H9 (cell line): ENCODE data around the gene GRB10. TPM values are rescaled to one million over a fixed set of nuclear protein-coding genes. Genes with fewer than 3 reads are reported as not detected.

Experiments
- DNase-seq: peaks from one replicate; pipeline ENCODE4 v3.0.0-alpha.2; 2017
- H2AFZ ChIP-seq: one replicate; pipeline ENCODE4 v1.6.1; 2013; ENCODE audit warnings: mild to moderate bottlenecking, low read length, control low read depth, moderate library complexity
- H2AK5ac ChIP-seq: 2 replicates; pipeline ENCODE4 v1.6.1; 2013; ENCODE audit warnings: low read length, control low read depth, mixed read lengths; ENCODE audit not compliant: insufficient read length
- H2BK120ac ChIP-seq: one replicate; pipeline ENCODE4 v1.6.1; 2013; ENCODE audit warnings: low read depth, mild to moderate bottlenecking, low read length, control low read depth, inconsistent platforms; ENCODE audit not compliant: poor library complexity, severe bottlenecking
- H2BK12ac ChIP-seq: 2 replicates; pipeline ENCODE4 v1.6.1; 2013; ENCODE audit warnings: low read length, control low read depth, mixed read lengths, low read depth; ENCODE audit not compliant: insufficient read length
- H2BK15ac ChIP-seq: 2 replicates; pipeline ENCODE4 v1.6.1; 2013; ENCODE audit warnings: low read depth, low read length, control low read depth
- H2BK20ac ChIP-seq: one replicate; pipeline ENCODE4 v1.6.1; 2013; ENCODE audit warnings: low read depth, mild to moderate bottlenecking, low read length, control low read depth, inconsistent platforms; ENCODE audit not compliant: poor library complexity, severe bottlenecking
- H2BK5ac ChIP-seq: 2 replicates; pipeline ENCODE4 v1.6.1; 2013; ENCODE audit warnings: low read length, control low read depth, mixed read lengths; ENCODE audit not compliant: insufficient read length
- H3K14ac ChIP-seq: 2 replicates; pipeline ENCODE4 v1.6.1; 2013; ENCODE audit warnings: low read length, control low read depth; ENCODE audit not compliant: insufficient read depth
- H3K18ac ChIP-seq: 2 replicates; pipeline ENCODE4 v1.6.1; 2013; ENCODE audit warnings: low read depth, mild to moderate bottlenecking, mixed read lengths, low read length, control low read depth; ENCODE audit not compliant: insufficient read length
- H3K23ac ChIP-seq: 2 replicates; pipeline ENCODE4 v1.6.1; 2013; ENCODE audit warnings: low read length, control low read depth, mixed read lengths, low read depth; ENCODE audit not compliant: insufficient read length
- H3K23me2 ChIP-seq: 2 replicates; pipeline ENCODE4 v1.6.1; 2013; ENCODE audit warnings: low read depth, mild to moderate bottlenecking, mixed read lengths, low read length, control low read depth; ENCODE audit not compliant: insufficient read length, poor library complexity, severe bottlenecking
- H3K27ac ChIP-seq: 2 replicates; pipeline ENCODE4 v1.5.1; 2013; ENCODE audit warnings: low read length, control low read depth, mixed read lengths, low read depth; ENCODE audit not compliant: insufficient read length
- H3K27me3 ChIP-seq: 2 replicates; pipeline ENCODE4 v1.6.1; 2013; ENCODE audit warnings: low read length, control low read depth, inconsistent platforms; ENCODE audit not compliant: insufficient read depth
- H3K4ac ChIP-seq: 2 replicates; pipeline ENCODE4 v1.6.1; 2013; ENCODE audit warnings: low read depth, mild to moderate bottlenecking, control low read depth, inconsistent platforms, low read length, moderate library complexity
- H3K4me1 ChIP-seq: 2 replicates; pipeline ENCODE4 v1.6.1; 2013; ENCODE audit warnings: low read length, control low read depth, inconsistent platforms; ENCODE audit not compliant: insufficient read depth
- H3K4me2 ChIP-seq: 2 replicates; pipeline ENCODE4 v1.6.1; 2013; ENCODE audit warnings: low read length, control low read depth, mixed read lengths; ENCODE audit not compliant: insufficient read length, insufficient read depth
- H3K56ac ChIP-seq: 2 replicates; pipeline ENCODE4 v1.6.1; 2013; ENCODE audit warnings: low read depth, mild to moderate bottlenecking, mixed read lengths, low read length, control low read depth; ENCODE audit not compliant: insufficient read length
- H3K79me1 ChIP-seq: 2 replicates; pipeline ENCODE4 v1.6.1; 2013; ENCODE audit warnings: low read depth, mild to moderate bottlenecking, moderate library complexity, low read length, control low read depth, inconsistent platforms; ENCODE audit not compliant: insufficient read depth, poor library complexity, severe bottlenecking
- H3K79me2 ChIP-seq: 2 replicates; pipeline ENCODE4 v1.6.1; 2013; ENCODE audit warnings: low read length, control low read depth, inconsistent platforms; ENCODE audit not compliant: insufficient read depth
- H3K9ac ChIP-seq: 2 replicates; pipeline ENCODE4 v1.6.1; 2013; ENCODE audit warnings: low read length, control low read depth, mixed read lengths; ENCODE audit not compliant: insufficient read length; ENCODE audit errors: extremely low read depth
- H3K9me3 ChIP-seq: one replicate; pipeline ENCODE4 v1.6.1; 2013; ENCODE audit warnings: low read depth, low read length, inconsistent platforms; ENCODE audit not compliant: control insufficient read depth
- H3T11ph ChIP-seq: one replicate; pipeline ENCODE4 v1.6.1; 2013; ENCODE audit warnings: mild to moderate bottlenecking, low read length, control low read depth, inconsistent platforms
- H4K20me1 ChIP-seq: one replicate; pipeline ENCODE4 v1.6.1; 2013; ENCODE audit not compliant: control insufficient read depth, insufficient read length, insufficient read depth
- H4K5ac ChIP-seq: 2 replicates; pipeline ENCODE4 v1.6.1; 2013; ENCODE audit warnings: low read depth, mild to moderate bottlenecking, mixed read lengths, low read length, control low read depth; ENCODE audit not compliant: insufficient read length
- H4K8ac ChIP-seq: replicated peaks from 2 replicates; pipeline ENCODE4 v1.6.1; 2013; ENCODE audit warnings: low read length, control low read depth, mixed read lengths, low read depth; ENCODE audit not compliant: insufficient read length
- H4K91ac ChIP-seq: 2 replicates; pipeline ENCODE4 v1.6.1; 2013; ENCODE audit warnings: low read depth, mild to moderate bottlenecking, moderate library complexity, mixed read lengths, low read length, control low read depth; ENCODE audit not compliant: insufficient read length
- H3K27ac Mint-ChIP-seq, 3 experiments: 2 replicates in 2 of 3; 3 replicates in 1 of 3; pipeline ENCODE4 v1.8.0; 2020 to 2021; ENCODE audit warnings: mixed read lengths in 3 of 3, mild to moderate bottlenecking in 1 of 3, moderate library complexity in 1 of 3
- H3K27me3 Mint-ChIP-seq: 2 replicates; pipeline ENCODE4 v1.8.0; 2021; ENCODE audit warnings: low read depth, mild to moderate bottlenecking, moderate library complexity, mixed read lengths
- H3K36me3 Mint-ChIP-seq, 3 experiments: 2 replicates in 2 of 3; 3 replicates in 1 of 3; pipeline ENCODE4 v1.8.0; 2020 to 2021; ENCODE audit warnings: low read depth in 3 of 3, mixed read lengths in 3 of 3; ENCODE audit not compliant: insufficient read depth in 1 of 3
- H3K4me1 Mint-ChIP-seq, 2 experiments: 2 replicates each; pipeline ENCODE4 v1.8.0; 2020; ENCODE audit warnings: mixed read lengths in 2 of 2
- H3K4me3 Mint-ChIP-seq, 2 experiments: 2 replicates in 1 of 2; 3 replicates in 1 of 2; pipeline ENCODE4 v1.8.0; 2020 to 2021; ENCODE audit warnings: mild to moderate bottlenecking in 2 of 2, mixed read lengths in 2 of 2, moderate library complexity in 1 of 2
- H3K9me3 Mint-ChIP-seq, 2 experiments: 2 replicates in 1 of 2; 3 replicates in 1 of 2; pipeline ENCODE4 v1.8.0; 2020; ENCODE audit warnings: mild to moderate bottlenecking in 2 of 2, mixed read lengths in 2 of 2, moderate library complexity in 1 of 2
- WGBS: extraction: QIAGEN DNeasy Blood & Tissue Kit; methylation state at CpG from one replicate; pipeline ENCODE4 v1.1.7; 2013; ENCODE audit warnings: missing lambda C conversion rate, low lambda C conversion rate, mixed read lengths; ENCODE audit not compliant: insufficient read length; ENCODE audit errors: extremely low coverage; 5-methylcytosine and 5-hydroxymethylcytosine counted together
- total RNA-seq: library from RNA; stranded (reverse); gene quantifications from 2 replicates; pipeline ENCODE4 v1.2.1, GENCODE V29; 2021
- TF ChIP-seq, protein P1 (sequence below): fragments of 200-600 bp; sonication (generic); conservative IDR thresholded peaks from 3 replicates; pipeline ENCODE4 v1.8.0; 2021; ENCODE audit warnings: antibody characterized with exemption, mild to moderate bottlenecking

GRB10 gene
- total RNA-seq, 1 experiment from 2014 or later: 108 TPM

DNA sequence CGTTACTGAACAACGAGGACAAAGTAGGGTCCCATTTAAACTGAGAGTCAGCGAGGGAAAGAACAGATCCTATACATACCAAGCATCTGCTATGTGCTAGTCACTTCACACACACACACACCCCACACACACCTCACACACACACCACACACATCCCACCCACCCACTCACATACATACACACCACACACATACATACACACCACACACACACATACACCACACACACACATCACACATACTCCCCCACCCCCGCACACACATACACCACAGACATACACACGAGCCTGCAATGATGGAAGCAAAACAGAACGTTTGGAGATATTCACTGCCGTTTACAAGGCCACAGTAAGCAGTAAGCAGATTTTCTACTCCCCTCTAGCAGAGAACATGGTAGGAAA lies 607 bp upstream of the GRB10 start:
- Histone ChIP-seq H3K4me2 (peak overlapping the region; percentile 19), H3K27me3 (no peaks in the 10 kb centered on the region; the same call in 1 of the 2 replicates), H2AK5ac (no peak overlapping the region), H3K14ac (no peak overlapping the region), H3K79me2 (peaks cover 59% of the 10 kb centered on the region), H2BK15ac (no peak overlapping the region), H2AFZ (no peak overlapping the region), H3T11ph (no peak overlapping the region), H4K8ac (no peak overlapping the region), H4K5ac (no peak overlapping the region), H2BK5ac (no peak overlapping the region), H3K23me2 (peaks cover 4% of the 10 kb centered on the region), H2BK20ac (no peak overlapping the region), H3K4ac (no peak overlapping the region), H3K4me1 (no peaks in the 10 kb centered on the region; the same call in 1 of the 2 replicates), H4K20me1 (no peaks in the 10 kb centered on the region), H3K27ac (no peak overlapping the region), H3K9me3 (peaks cover 1% of the 10 kb centered on the region), H3K23ac (no peak overlapping the region), H3K56ac (no peak overlapping the region), H3K9ac (no peak overlapping the region), H3K18ac (no peak overlapping the region), H2BK120ac (no peak overlapping the region), H2BK12ac (no peak overlapping the region), H3K79me1 (peaks cover 5% of the 10 kb centered on the region), H4K91ac (no peak overlapping the region)
- peaks cover 20 to 42% (median 34%) of the 10 kb centered on the region in 3 experiments for H3K36me3 Mint-ChIP-seq
- peaks cover 5% of the 10 kb centered on the region; the same call in 1 of the 2 replicates for H3K27me3 Mint-ChIP-seq
- peaks cover 11 to 17% of the 10 kb centered on the region in 2 experiments for H3K9me3 Mint-ChIP-seq
- DNase-seq: no peak
- WGBS: no CpG with 5 or more reads among the region's 7 CpGs
- H3K27ac Mint-ChIP-seq: peak overlapping the region in 2 of 3 experiments; percentile 11 to 92; a peak in 4 of 7 replicates
- TF ChIP-seq, protein P1, sequence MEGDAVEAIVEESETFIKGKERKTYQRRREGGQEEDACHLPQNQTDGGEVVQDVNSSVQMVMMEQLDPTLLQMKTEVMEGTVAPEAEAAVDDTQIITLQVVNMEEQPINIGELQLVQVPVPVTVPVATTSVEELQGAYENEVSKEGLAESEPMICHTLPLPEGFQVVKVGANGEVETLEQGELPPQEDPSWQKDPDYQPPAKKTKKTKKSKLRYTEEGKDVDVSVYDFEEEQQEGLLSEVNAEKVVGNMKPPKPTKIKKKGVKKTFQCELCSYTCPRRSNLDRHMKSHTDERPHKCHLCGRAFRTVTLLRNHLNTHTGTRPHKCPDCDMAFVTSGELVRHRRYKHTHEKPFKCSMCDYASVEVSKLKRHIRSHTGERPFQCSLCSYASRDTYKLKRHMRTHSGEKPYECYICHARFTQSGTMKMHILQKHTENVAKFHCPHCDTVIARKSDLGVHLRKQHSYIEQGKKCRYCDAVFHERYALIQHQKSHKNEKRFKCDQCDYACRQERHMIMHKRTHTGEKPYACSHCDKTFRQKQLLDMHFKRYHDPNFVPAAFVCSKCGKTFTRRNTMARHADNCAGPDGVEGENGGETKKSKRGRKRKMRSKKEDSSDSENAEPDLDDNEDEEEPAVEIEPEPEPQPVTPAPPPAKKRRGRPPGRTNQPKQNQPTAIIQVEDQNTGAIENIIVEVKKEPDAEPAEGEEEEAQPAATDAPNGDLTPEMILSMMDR: no peak
- H3K4me3 Mint-ChIP-seq: peak overlapping the region; percentile 72 to 85
- peaks cover 46 to 61% of the 10 kb centered on the region in 2 experiments for H3K4me1 Mint-ChIP-seq
